Stimulated activated naive CD4-positive, alpha-beta T cell treated with Interleukin-2 at 50 U/mL for 16 hours (primary cell): ENCODE data around the gene RNF213.

Experiments used
- DNase-seq: peaks from one replicate; lab custom pipeline; 2025; lab: John Stamatoyannopoulos, UW

RNF213 gene

GRCh38 chr17:80419255-80419654 is 158.6 kb downstream of the RNF213 start:
- no peak for DNase-seq

GRCh38 chr17:80421381-80422090 is 160.9 kb downstream of the RNF213 start:
- DNase-seq: no peak

GRCh38 chr17:80422276-80422675 is 161.6 kb downstream of the RNF213 start:
- DNase-seq: no peak

- no peak for DNase-seq
These were observed 162.3 kb downstream of the RNF213 start for GRCh38 chr17:80422981-80423380.

- no peak for DNase-seq
These were observed 163.0 kb downstream of the RNF213 start for GRCh38 chr17:80423536-80424225.

GRCh38 chr17:80424261-80424660 is 163.6 kb downstream of the RNF213 start:
- no peak for DNase-seq

GRCh38 chr17:80424878-80425765 is 164.5 kb downstream of the RNF213 start:
- no peak for DNase-seq

GRCh38 chr17:80425835-80426426 is 165.3 kb downstream of the RNF213 start:
- DNase-seq: no peak

GRCh38 chr17:80426671-80427326 is 166.1 kb downstream of the RNF213 start:
- DNase-seq: peak; percentile 81

GRCh38 chr17:80427366-80428282 is 167.0 kb downstream of the RNF213 start:
- no peak for DNase-seq

GRCh38 chr17:80428363-80428762 is 167.7 kb downstream of the RNF213 start:
- no peak for DNase-seq

GRCh38 chr17:80428796-80429195 is 168.1 kb downstream of the RNF213 start:
- no peak for DNase-seq

GRCh38 chr17:80429356-80430275 is 169.0 kb downstream of the RNF213 start:
- no peak for DNase-seq

- DNase-seq: no peak
These were observed 170.0 kb downstream of the RNF213 start for GRCh38 chr17:80430446-80431245.

- DNase-seq: no peak
These were observed 170.9 kb downstream of the RNF213 start for GRCh38 chr17:80431246-80432195.

GRCh38 chr17:80432350-80432955 is 171.8 kb downstream of the RNF213 start:
- no peak for DNase-seq

- no peak for DNase-seq
These were observed 172.4 kb downstream of the RNF213 start for GRCh38 chr17:80432961-80433550.
